D341Med (cell line): Measurements from ENCODE around the gene ZNF177.

Experiments used
- DNase-seq: peaks from one replicate; pipeline ENCODE4 v3.0.0; 2012; ENCODE audit warnings: low spot score

The ZNF177 gene

DNA sequence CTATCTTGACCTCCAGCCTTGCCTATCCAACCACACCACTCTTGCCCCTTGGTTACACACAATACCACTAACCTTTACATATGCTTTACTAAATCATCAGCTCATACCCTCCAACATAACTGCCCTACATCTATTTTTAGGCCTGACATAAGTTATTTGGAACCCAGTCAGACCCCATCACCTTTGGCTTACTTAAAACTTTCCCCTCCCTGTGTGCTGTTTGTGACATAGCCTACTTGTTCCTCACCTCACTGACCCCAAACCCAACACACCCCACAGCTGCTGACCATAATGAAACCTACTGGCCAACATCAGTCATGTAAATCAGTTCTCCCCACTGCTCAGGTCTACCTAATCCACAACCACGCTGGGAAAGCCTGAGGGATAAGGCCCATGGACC is 67.6 kb downstream of the ZNF177 start:
- DNase-seq, result no peak

DNA sequence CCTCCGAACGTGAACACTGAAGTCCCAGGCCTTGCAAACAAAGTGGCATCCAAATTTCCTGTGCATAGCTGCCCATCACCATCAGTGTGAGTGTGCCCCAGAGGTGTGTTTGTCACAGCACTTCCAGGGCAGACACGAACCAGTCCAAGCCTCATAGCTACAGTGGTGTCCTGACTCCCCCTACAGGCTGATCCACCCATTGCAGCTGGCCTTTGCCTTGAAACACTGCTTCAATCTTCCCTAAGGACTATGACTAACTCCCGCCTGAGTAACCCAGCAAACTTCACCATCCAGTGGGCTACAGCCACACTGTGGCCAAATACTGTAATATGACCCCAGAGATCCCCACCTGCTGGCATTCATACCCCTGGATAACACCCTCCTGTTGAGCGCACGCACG is 68.7 kb downstream of the ZNF177 start:
- DNase-seq, result peak; percentile 75
